Liver (tissue), 9 donors: ENCODE measurements around the gene EHMT1. TPM values are rescaled to one million over a fixed set of nuclear protein-coding genes. Genes with fewer than 3 reads are reported as not detected.

Source experiments
- DNase-seq: peaks from one replicate; pipeline ENCODE4 v3.0.0-alpha.2; 2017; ENCODE audit warnings: low spot score
- H3K27ac ChIP-seq, 2 donors: one replicate each; pipeline ENCODE4 v1.7.0; 2013; ENCODE audit warnings: inconsistent platforms in 2 of 2, low read length in 2 of 2, control low read depth in 1 of 2, low read depth in 1 of 2, mild to moderate bottlenecking in 1 of 2
- H3K27me3 ChIP-seq, 4 donors: one replicate each; pipeline versions ENCODE4 v1.6.1 to v1.7.0; 2013; ENCODE audit warnings: low read length in 3 of 4, inconsistent platforms in 1 of 4, mild to moderate bottlenecking in 1 of 4, moderate library complexity in 1 of 4; ENCODE audit not compliant: control insufficient read depth in 4 of 4, insufficient read depth in 4 of 4
- H3K36me3 ChIP-seq, 4 donors: one replicate each; pipeline versions ENCODE4 v1.6.1 to v1.7.0; 2013; ENCODE audit warnings: low read length in 3 of 4, mild to moderate bottlenecking in 3 of 4, low read depth in 1 of 4, moderate library complexity in 1 of 4; ENCODE audit not compliant: control insufficient read depth in 4 of 4, insufficient read depth in 3 of 4
- H3K4me1 ChIP-seq, 4 donors: one replicate each; pipeline versions ENCODE4 v1.6.1 to v1.7.0; 2013; ENCODE audit warnings: low read length in 3 of 4, mild to moderate bottlenecking in 3 of 4, moderate library complexity in 1 of 4; ENCODE audit not compliant: control insufficient read depth in 4 of 4, insufficient read depth in 4 of 4
- H3K4me3 ChIP-seq, 3 donors: one replicate each; pipeline versions ENCODE4 v1.6.1 to v1.7.0; 2013; ENCODE audit warnings: low read length in 3 of 3, control low read depth in 1 of 3, low read depth in 1 of 3, mild to moderate bottlenecking in 1 of 3
- H3K9ac ChIP-seq, 2 donors: one replicate each; pipeline ENCODE4 v1.7.0; 2013; ENCODE audit warnings: low read length in 2 of 2, mild to moderate bottlenecking in 2 of 2, moderate library complexity in 2 of 2, control low read depth in 1 of 2, low read depth in 1 of 2
- H3K9me3 ChIP-seq, 4 donors: one replicate each; pipeline versions ENCODE4 v1.6.1 to v1.7.0; 2013; ENCODE audit warnings: low read length in 3 of 4; ENCODE audit not compliant: control insufficient read depth in 4 of 4
- EGR1 ChIP-seq, 2 donors: IDR thresholded peaks; 2 replicates each; pipeline ENCODE4 v1.6.1; 2016 to 2018; ENCODE audit warnings: antibody characterized with exemption in 2 of 2, low read depth in 2 of 2
- FOXA1 ChIP-seq: IDR thresholded peaks from 2 replicates; pipeline ENCODE4 v1.6.1; 2016; ENCODE audit warnings: antibody characterized with exemption
- FOXA2 ChIP-seq: IDR thresholded peaks from 2 replicates; pipeline ENCODE4 v1.6.1; 2016; ENCODE audit warnings: antibody characterized with exemption
- GABPA ChIP-seq, 2 donors: IDR thresholded peaks in 1 of 2; conservative IDR thresholded peaks in 1 of 2; 2 replicates each; pipeline ENCODE4 v1.6.1; 2016; ENCODE audit warnings: antibody characterized with exemption in 2 of 2, mild to moderate bottlenecking in 1 of 2, moderate library complexity in 1 of 2
- HNF4A ChIP-seq, 2 donors: conservative IDR thresholded peaks; 2 replicates each; pipeline ENCODE4 v1.6.1; 2016; ENCODE audit warnings: antibody characterized with exemption in 2 of 2, mild to moderate bottlenecking in 2 of 2
- HNF4G ChIP-seq: IDR thresholded peaks from 2 replicates; pipeline ENCODE4 v1.6.1; 2016; ENCODE audit warnings: antibody characterized with exemption
- JUND ChIP-seq, 2 donors: IDR thresholded peaks; 2 replicates each; pipeline ENCODE4 v1.6.1; 2016; ENCODE audit warnings: antibody characterized with exemption in 2 of 2
- NR2F2 ChIP-seq: IDR thresholded peaks from 2 replicates; pipeline ENCODE4 v1.6.1; 2016; ENCODE audit warnings: antibody characterized with exemption
- RAD21 ChIP-seq, 2 donors: IDR thresholded peaks; 2 replicates each; pipeline ENCODE4 v1.6.1; 2016; ENCODE audit warnings: antibody characterized with exemption in 2 of 2, mild to moderate bottlenecking in 2 of 2
- RXRA ChIP-seq, 2 donors: IDR thresholded peaks; 2 replicates each; pipeline ENCODE4 v1.6.1; 2017 to 2018; ENCODE audit warnings: antibody characterized with exemption in 2 of 2, mild to moderate bottlenecking in 1 of 2
- SP1 ChIP-seq: IDR thresholded peaks from 2 replicates; pipeline ENCODE4 v1.6.1; 2018; ENCODE audit warnings: antibody characterized with exemption, mild to moderate bottlenecking
- TAF1 ChIP-seq: conservative IDR thresholded peaks from 2 replicates; pipeline ENCODE4 v1.6.1; 2016; ENCODE audit warnings: antibody characterized with exemption, mild to moderate bottlenecking
- YY1 ChIP-seq: IDR thresholded peaks from 2 replicates; pipeline ENCODE4 v1.6.1; 2016; ENCODE audit warnings: antibody characterized with exemption, mild to moderate bottlenecking
- WGBS: extraction: QIAGEN DNeasy Blood & Tissue Kit; methylation state at CpG from one replicate; pipeline ENCODE4 v1.1.7; 2013; 5-methylcytosine and 5-hydroxymethylcytosine counted together
- polyA plus RNA-seq, 2 donors: library from polyadenylated mRNA; stranded (reverse) in 1 of 2; unstranded in 1 of 2; fragments of 200-250 nt in 1 of 2; fragments of >200 nt in 1 of 2; fragmentation: Nextera tagmentation in 1 of 2; extraction: Ambion mirVana in 1 of 2; gene quantifications; one replicate each; pipeline versions ENCODE4 v1.2.1 to v1.2.3, GENCODE V29; 2013 to 2015
- total RNA-seq, 2 donors: library from RNA; depleted of rRNA; stranded (reverse); fragments of >200 nt; gene quantifications; one replicate each; pipeline ENCODE4 v1.2.3, GENCODE V29; 2014
- TF ChIP-seq, protein P1 (sequence below): IDR thresholded peaks from 2 replicates; pipeline ENCODE4 v1.6.1; 2016; ENCODE audit warnings: antibody characterized with exemption
- TF ChIP-seq, protein P2 (sequence below): fragments of 150-350 bp; IDR thresholded peaks from 2 replicates; pipeline ENCODE4 v1.5.1; 2017; ENCODE audit warnings: improper control_type of control experiment, low read depth, low read length; ENCODE audit not compliant: missing input control
- TF ChIP-seq, protein P3 (sequence below): IDR thresholded peaks from 2 replicates; pipeline ENCODE4 v1.6.1; 2016; ENCODE audit warnings: antibody characterized with exemption
- TF ChIP-seq, protein P4 (sequence below): IDR thresholded peaks from 2 replicates; pipeline ENCODE4 v1.6.1; 2016; ENCODE audit warnings: antibody characterized with exemption, mild to moderate bottlenecking
- TF ChIP-seq, protein P5 (sequence below): IDR thresholded peaks from 2 replicates; pipeline ENCODE4 v1.6.1; 2016; ENCODE audit warnings: antibody characterized with exemption
- donor health status: healthy.
- donor health status: healthy.
- donor health status: healthy.
- donor health status: healthy.
- donor health status: healthy.

The EHMT1 gene
- total and polyA plus RNA-seq, 4 donors, result 16.1 to 48.2 (median 27.3) TPM

DNA sequence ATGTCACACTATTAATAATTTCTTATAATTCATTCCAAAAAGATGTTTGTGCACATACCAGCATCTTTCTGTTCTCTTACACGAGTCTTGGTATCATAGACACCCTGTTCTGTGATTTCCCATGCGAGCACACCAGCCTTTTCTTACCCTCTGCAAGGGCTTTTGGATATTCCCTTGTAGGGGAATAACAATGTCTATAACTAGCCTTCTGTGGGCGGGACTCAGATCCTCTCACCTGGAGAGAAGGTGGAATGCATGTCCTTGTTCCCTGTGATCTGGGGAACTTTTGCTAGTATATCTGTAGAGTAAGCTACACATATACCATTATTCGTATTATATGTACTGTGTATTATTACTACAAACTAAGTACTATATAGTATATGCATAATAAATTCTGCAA is 44.8 kb downstream of the EHMT1 start:
- TF ChIP-seq, protein P1, sequence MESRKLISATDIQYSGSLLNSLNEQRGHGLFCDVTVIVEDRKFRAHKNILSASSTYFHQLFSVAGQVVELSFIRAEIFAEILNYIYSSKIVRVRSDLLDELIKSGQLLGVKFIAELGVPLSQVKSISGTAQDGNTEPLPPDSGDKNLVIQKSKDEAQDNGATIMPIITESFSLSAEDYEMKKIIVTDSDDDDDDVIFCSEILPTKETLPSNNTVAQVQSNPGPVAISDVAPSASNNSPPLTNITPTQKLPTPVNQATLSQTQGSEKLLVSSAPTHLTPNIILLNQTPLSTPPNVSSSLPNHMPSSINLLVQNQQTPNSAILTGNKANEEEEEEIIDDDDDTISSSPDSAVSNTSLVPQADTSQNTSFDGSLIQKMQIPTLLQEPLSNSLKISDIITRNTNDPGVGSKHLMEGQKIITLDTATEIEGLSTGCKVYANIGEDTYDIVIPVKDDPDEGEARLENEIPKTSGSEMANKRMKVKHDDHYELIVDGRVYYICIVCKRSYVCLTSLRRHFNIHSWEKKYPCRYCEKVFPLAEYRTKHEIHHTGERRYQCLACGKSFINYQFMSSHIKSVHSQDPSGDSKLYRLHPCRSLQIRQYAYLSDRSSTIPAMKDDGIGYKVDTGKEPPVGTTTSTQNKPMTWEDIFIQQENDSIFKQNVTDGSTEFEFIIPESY, result no peak
- TF ChIP-seq SP1, result no peak
- TF ChIP-seq FOXA2, result no peak
- TF ChIP-seq JUND (IDR thresholded peaks at IDR 0.05), result no peak
- no peak for TF ChIP-seq TAF1
- TF ChIP-seq, protein P2, sequence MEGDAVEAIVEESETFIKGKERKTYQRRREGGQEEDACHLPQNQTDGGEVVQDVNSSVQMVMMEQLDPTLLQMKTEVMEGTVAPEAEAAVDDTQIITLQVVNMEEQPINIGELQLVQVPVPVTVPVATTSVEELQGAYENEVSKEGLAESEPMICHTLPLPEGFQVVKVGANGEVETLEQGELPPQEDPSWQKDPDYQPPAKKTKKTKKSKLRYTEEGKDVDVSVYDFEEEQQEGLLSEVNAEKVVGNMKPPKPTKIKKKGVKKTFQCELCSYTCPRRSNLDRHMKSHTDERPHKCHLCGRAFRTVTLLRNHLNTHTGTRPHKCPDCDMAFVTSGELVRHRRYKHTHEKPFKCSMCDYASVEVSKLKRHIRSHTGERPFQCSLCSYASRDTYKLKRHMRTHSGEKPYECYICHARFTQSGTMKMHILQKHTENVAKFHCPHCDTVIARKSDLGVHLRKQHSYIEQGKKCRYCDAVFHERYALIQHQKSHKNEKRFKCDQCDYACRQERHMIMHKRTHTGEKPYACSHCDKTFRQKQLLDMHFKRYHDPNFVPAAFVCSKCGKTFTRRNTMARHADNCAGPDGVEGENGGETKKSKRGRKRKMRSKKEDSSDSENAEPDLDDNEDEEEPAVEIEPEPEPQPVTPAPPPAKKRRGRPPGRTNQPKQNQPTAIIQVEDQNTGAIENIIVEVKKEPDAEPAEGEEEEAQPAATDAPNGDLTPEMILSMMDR, result no peak
- TF ChIP-seq, protein P3, sequence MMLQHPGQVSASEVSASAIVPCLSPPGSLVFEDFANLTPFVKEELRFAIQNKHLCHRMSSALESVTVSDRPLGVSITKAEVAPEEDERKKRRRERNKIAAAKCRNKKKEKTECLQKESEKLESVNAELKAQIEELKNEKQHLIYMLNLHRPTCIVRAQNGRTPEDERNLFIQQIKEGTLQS, result no peak
- TF ChIP-seq HNF4G, result no peak
- TF ChIP-seq HNF4A (conservative IDR thresholded peaks at IDR 0.05), result no peak
- TF ChIP-seq, protein P4, sequence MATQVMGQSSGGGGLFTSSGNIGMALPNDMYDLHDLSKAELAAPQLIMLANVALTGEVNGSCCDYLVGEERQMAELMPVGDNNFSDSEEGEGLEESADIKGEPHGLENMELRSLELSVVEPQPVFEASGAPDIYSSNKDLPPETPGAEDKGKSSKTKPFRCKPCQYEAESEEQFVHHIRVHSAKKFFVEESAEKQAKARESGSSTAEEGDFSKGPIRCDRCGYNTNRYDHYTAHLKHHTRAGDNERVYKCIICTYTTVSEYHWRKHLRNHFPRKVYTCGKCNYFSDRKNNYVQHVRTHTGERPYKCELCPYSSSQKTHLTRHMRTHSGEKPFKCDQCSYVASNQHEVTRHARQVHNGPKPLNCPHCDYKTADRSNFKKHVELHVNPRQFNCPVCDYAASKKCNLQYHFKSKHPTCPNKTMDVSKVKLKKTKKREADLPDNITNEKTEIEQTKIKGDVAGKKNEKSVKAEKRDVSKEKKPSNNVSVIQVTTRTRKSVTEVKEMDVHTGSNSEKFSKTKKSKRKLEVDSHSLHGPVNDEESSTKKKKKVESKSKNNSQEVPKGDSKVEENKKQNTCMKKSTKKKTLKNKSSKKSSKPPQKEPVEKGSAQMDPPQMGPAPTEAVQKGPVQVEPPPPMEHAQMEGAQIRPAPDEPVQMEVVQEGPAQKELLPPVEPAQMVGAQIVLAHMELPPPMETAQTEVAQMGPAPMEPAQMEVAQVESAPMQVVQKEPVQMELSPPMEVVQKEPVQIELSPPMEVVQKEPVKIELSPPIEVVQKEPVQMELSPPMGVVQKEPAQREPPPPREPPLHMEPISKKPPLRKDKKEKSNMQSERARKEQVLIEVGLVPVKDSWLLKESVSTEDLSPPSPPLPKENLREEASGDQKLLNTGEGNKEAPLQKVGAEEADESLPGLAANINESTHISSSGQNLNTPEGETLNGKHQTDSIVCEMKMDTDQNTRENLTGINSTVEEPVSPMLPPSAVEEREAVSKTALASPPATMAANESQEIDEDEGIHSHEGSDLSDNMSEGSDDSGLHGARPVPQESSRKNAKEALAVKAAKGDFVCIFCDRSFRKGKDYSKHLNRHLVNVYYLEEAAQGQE, result no peak
- TF ChIP-seq NR2F2, result no peak
- TF ChIP-seq RAD21 (IDR thresholded peaks at IDR 0.05), result no peak
- no peak for TF ChIP-seq EGR1 (IDR thresholded peaks at IDR 0.05; ENCODE audit: low read depth in 2 of 2)
- TF ChIP-seq RXRA (IDR thresholded peaks at IDR 0.05), result no peak
- TF ChIP-seq YY1, result no peak
- TF ChIP-seq, protein P5, sequence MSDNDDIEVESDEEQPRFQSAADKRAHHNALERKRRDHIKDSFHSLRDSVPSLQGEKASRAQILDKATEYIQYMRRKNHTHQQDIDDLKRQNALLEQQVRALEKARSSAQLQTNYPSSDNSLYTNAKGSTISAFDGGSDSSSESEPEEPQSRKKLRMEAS, result no peak
- TF ChIP-seq GABPA (IDR thresholded peaks at IDR 0.05 in 1 of 2, conservative IDR thresholded peaks at IDR 0.05 in 1 of 2), result no peak
- no peak for TF ChIP-seq FOXA1

More for the DNA sequence above, 44.8 kb downstream of the EHMT1 start:
- DNase-seq, result no peak
- Histone ChIP-seq H3K27ac (no peak overlapping the region), H3K4me1 (peaks cover 13 to 30% (median 27%) of the 10 kb centered on the region in 4 donors), H3K36me3 (no peaks in the 10 kb centered on the region), H3K9ac (no peak overlapping the region), H3K4me3 (no peak overlapping the region), H3K27me3 (no peaks in the 10 kb centered on the region), H3K9me3 (no peaks in the 10 kb centered on the region)
- 96% methylated on average over 4 of the region's 4 CpGs for WGBS
